Activated T-helper 1 cell treated with anti-CD3 and anti-CD28 coated beads, Interleukin-12 subunit alpha, Interleukin-12 subunit beta, Interleukin-2, Interleukin-4 antibody, amounts not matched to agents 30 ng/mL and 10 ng/mL and 1 ng/mL, durations not matched to agents 14 hours and 24 hours and 36 hours (primary cell): ENCODE data around the gene ALPL. TPM values are rescaled to one million over a fixed set of nuclear protein-coding genes. Genes with fewer than 3 reads are reported as not detected.
"Not testable (repeated sequence)": the region's sequence is repeated elsewhere in the genome, so short reads cannot be mapped to it uniquely, and the experiment has no call there.

Experiments used
- DNase-seq: peaks from one replicate; pipeline ENCODE4 v3.0.0; 2021; ENCODE audit warnings: low spot score
- H3K27ac Mint-ChIP-seq: one replicate; pipeline ENCODE4 v1.8.0; 2021; ENCODE audit warnings: mild to moderate bottlenecking, mixed read lengths
- H3K27me3 Mint-ChIP-seq: one replicate; pipeline ENCODE4 v1.8.0; 2022; ENCODE audit warnings: mild to moderate bottlenecking, moderate library complexity, mixed read lengths; ENCODE audit not compliant: insufficient read depth
- H3K36me3 Mint-ChIP-seq: one replicate; pipeline ENCODE4 v1.8.0; 2021; ENCODE audit warnings: low read depth, mixed read lengths
- H3K4me1 Mint-ChIP-seq: one replicate; pipeline ENCODE4 v1.8.0; 2021; ENCODE audit warnings: low read depth, mixed read lengths
- H3K4me3 Mint-ChIP-seq: one replicate; pipeline ENCODE4 v1.8.0; 2021; ENCODE audit warnings: mild to moderate bottlenecking, moderate library complexity, mixed read lengths
- H3K9me3 Mint-ChIP-seq: one replicate; pipeline ENCODE4 v1.8.0; 2021; ENCODE audit warnings: mixed read lengths
- intact Hi-C: fragments of 100-400 bp; cut with micrococcal nuclease; formaldehyde crosslinking; loops from one replicate; pipeline ENCODE4 v1.15.1; 2024
- total RNA-seq: library from RNA; stranded (reverse); gene quantifications from 2 replicates; pipeline ENCODE4 v1.2.3, GENCODE V29; 2022

The ALPL gene
- total RNA-seq, 1 donor from 2014 or later, result not detected

DNA sequence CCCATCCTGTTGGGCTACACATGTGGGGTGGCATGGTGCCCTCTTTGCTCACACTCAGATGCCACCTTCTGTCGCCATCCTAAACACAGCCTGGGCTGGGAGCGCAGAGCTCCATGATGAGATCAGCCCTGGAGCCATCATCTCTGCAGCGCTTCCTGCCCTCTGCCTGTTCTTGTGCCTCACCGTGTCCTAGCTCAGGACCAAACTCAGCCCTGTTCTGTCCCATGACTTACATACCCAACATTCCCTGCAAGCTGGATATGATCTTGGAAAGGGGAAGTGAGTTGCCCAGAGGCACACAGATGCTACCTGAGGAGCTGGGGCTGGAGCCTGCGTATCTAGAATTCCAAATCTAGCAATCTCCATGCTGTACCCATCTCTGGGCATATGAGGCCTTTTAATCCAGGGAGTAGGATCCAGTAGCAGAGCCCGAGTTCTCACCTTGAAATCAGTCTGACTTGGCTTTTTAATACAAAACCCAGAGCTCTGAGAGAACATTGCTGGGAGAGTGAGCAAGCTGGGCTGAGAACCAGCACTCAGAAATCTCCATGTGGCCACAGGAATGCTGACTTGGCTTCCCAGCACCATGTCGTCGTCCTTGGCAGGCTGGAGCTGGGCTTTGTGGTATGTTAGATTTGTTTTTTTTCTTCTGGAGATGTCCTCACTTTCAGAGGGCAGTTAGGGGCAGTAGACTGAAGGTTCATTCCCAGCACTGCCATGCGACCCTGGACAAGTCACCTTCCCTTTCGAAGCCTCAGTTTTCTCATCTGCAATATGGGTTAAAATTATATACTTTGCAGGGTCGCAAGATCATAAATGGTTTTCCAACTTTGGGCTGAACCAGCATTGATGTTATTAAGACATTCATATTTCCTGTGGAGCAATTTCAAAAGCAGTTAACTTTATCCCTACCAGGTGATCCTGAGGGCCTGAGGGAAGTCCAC lies 2.6 kb downstream of the ALPL start:
- Mint-ChIP-seq H3K27ac (no peak overlapping the region), H3K36me3 (no peaks in the 10 kb centered on the region), H3K4me3 (no peak overlapping the region), H3K27me3 (peaks cover 39% of the 10 kb centered on the region), H3K9me3 (no peaks in the 10 kb centered on the region), H3K4me1 (peaks cover 6% of the 10 kb centered on the region)
- DNase-seq, result no peak
- intact Hi-C loops, result no loop called here

DNA sequence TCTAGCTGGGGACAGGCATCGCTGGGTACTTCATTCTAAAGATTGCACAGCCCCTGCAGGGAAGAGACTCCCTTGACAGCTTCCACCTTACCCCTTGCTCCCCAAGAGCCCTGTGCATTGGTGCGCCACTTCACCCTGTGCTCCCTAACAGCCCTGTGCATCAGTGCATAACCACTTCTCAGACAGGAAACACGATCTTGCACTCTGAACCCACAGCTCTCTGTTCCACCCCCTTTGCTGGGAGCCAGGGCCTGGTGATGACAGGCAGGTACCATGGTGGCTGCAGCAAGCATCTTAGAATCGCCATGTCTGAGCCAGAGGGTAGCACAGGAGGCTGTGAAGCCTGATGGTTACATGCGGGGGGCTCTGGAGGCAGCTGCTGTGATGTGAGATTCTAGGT lies 5.0 kb downstream of the ALPL start:
- Mint-ChIP-seq H3K9me3 (no peaks in the 10 kb centered on the region), H3K27me3 (peaks cover 25% of the 10 kb centered on the region), H3K4me1 (no peaks in the 10 kb centered on the region), H3K4me3 (no peak overlapping the region), H3K27ac (no peak overlapping the region), H3K36me3 (no peaks in the 10 kb centered on the region)
- intact Hi-C loops, result no loop called here
- DNase-seq, result no peak

DNA sequence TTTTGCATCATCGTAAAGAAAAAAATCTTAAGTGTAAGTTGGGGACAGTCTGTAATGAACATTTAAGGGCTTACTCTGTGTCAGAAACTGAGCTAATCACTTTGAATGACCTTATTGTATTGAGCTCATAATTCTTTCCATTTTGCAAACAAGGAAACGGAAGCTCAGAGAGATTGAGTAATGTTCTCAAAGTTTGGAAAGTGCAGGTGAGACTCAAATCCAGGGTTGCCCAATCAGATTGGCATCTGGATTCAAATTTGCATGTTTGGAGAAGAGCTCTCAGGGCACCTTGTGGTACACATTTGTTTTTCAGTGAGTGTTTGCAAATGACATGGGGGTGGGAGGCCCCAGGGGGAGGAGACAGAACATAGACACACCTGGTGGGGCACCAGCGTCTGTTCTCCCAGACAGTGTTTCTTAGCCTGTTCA lies 8.0 kb downstream of the ALPL start:
- Mint-ChIP-seq H3K36me3 (no peaks in the 10 kb centered on the region), H3K4me3 (no peak overlapping the region), H3K9me3 (no peaks in the 10 kb centered on the region), H3K27me3 (peaks cover 12% of the 10 kb centered on the region), H3K4me1 (no peaks in the 10 kb centered on the region), H3K27ac (no peak overlapping the region)
- no peak for DNase-seq
- intact Hi-C loops, result no loop called here

DNA sequence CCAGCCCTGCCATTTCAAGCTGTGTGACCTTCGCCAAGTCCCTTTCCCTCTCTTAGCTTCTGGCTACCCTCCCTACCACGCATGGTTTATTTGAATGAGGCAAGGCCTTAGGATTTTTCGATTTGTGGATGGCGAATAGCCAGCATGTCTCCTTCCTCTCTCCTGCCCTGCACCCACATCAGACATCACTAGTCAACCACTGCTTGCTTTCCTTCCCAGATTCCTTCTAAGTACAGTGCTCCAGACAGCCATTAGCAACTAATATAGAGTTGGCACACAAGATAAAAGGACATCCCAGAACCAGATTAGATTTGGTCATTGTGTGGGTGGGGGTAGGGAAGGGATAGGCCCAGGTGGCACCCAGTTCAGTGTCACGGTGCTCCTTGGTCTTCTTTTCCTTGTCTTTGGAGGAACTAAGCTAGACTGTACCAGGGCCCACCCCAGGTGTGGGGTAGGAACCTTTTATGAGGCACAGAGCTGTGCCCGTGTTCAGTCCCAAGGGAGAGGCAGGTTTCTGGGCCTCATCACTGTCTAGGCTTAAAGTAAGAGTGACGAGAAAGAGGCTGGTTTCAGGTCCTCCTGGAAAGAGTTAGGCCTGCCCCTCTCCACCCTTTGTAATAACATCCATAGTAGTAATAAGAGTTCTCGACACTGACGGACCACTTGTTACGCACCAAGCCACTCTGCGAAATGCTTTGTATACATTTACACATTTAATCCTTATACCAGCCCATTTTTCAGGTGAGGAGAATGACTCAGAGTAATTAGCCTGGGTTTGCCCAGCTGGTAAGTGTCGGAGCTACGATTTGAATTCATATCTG lies 8.6 kb downstream of the ALPL start:
- no peak for DNase-seq
- no peak overlapping the region for H3K27ac Mint-ChIP-seq
- no peaks in the 10 kb centered on the region for H3K9me3 Mint-ChIP-seq
- H3K27me3 Mint-ChIP-seq, result peaks cover 12% of the 10 kb centered on the region
- H3K4me1 Mint-ChIP-seq, result no peaks in the 10 kb centered on the region
- no peaks in the 10 kb centered on the region for H3K36me3 Mint-ChIP-seq
- no peak overlapping the region for H3K4me3 Mint-ChIP-seq
- intact Hi-C loops, result no loop called here

DNA sequence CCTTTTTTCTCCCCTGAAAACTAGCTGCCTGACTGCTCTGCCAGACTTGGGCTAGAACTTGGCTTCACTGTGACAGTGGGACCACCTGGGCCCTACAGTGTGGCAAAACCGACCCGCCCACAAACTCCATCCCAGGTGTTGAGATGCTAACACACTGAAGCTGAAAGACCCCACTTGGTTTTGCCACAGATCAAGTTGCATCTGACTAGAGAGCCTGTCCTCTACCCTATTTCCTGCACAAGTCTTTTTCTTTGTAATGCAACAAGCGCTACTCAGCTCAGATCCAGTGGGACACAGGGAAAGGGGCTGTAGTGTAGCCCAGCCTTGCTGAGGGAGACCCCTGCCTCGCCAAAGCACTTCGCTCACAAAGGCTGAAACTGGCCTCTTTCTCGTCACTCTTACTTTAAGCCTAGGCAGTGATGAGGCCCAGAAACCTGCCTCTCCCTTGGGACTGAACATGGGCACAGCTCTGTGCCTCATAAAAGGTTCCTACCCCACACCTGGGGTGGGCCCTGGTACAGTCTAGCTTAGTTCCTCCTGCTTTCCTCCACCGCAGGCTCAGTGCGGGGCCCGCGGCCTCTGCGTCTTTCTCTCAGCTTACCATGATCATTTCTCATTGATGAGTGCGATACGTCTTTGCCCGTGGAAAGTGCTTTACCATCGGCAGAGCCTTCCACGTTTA lies 9.7 kb downstream of the ALPL start:
- intact Hi-C loops, result no loop called here
- Mint-ChIP-seq H3K9me3 (no peaks in the 10 kb centered on the region), H3K27ac (no peak overlapping the region)

DNA sequence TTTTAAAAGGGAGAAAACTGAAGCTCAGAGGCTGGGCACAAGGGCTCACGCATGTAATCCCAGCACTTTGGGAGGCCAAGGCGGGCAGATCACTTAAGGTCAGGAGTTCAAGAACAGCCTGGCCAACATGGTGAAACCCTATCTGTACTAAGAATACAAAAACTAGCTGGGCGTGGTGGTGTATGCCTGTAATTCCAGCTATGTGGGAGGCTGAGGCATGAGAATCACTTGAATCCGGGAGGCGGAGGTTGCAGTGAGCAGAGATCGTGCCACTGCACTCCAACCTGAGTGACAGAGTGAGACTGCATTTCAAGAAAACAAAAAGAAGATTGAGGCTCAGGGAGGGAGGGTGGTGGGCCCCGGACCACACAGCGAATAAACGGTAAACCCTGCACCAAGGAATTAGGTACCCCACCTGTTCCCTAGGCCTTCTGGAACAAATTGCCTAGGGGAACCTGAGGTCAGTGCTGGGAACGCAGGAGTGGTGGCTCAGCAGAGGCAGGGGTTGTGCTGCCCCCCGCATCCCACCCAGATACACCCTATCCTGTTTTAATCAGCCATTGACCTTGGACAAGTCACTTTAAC lies 10.4 kb downstream of the ALPL start:
- H3K4me3 Mint-ChIP-seq, H3K27me3 Mint-ChIP-seq, H3K27ac Mint-ChIP-seq, H3K36me3 Mint-ChIP-seq, intact Hi-C loops, H3K9me3 Mint-ChIP-seq, DNase-seq, H3K4me1 Mint-ChIP-seq: not testable (repeated sequence)

More for the DNA sequence above, 9.7 kb downstream of the ALPL start:
- DNase-seq, result no peak
- H3K4me3 Mint-ChIP-seq, result no peak overlapping the region
- H3K4me1 Mint-ChIP-seq, result no peaks in the 10 kb centered on the region
- no peaks in the 10 kb centered on the region for H3K36me3 Mint-ChIP-seq
- H3K27me3 Mint-ChIP-seq, result peaks cover 7% of the 10 kb centered on the region

DNA sequence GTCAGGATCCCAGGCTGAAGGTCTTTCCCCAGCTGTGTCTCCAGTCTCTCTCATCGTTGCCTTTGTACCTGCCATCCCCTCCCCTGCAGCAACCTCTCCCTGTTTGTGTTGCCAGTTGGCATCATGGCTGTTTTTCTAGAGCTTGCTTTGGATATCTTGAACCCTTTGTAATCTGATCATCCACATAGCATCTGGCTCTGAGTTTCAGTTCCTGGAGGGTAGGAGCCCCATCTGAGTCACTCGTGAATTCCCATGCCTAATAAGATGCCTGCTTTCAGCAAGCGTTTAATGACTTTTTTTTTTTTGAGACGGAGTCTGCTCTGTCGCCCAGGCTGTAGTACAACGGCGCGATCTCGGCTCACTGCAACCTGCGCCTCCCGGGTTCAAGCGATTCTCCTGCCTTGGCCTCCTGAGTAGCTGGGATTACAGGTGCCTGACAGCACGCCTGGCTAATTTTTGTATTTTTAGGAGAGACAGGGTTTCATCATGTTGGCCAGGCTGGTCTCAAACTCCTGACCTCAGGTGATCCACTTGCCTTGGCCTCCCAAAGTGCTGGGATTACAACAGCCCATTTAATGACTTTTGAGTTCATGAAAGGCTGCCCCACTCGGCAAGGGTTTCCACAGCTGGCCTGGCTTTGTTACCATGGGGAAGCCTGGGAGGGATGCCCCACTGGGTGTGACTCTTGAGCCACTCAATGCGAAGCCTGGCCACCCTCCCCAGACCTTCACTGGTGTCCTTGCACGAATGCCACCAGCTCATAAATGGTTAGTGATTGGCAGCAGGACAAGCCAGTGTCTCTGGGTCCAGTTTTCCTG lies 11.9 kb downstream of the ALPL start:
- H3K9me3 Mint-ChIP-seq, result no peaks in the 10 kb centered on the region
- no peaks in the 10 kb centered on the region for H3K4me1 Mint-ChIP-seq
- no peak overlapping the region for H3K27ac Mint-ChIP-seq
- intact Hi-C loops, result no loop called here
- H3K4me3 Mint-ChIP-seq, result no peak overlapping the region
- DNase-seq, result no peak
- peaks cover 5% of the 10 kb centered on the region for H3K27me3 Mint-ChIP-seq
- H3K36me3 Mint-ChIP-seq, result no peaks in the 10 kb centered on the region

DNA sequence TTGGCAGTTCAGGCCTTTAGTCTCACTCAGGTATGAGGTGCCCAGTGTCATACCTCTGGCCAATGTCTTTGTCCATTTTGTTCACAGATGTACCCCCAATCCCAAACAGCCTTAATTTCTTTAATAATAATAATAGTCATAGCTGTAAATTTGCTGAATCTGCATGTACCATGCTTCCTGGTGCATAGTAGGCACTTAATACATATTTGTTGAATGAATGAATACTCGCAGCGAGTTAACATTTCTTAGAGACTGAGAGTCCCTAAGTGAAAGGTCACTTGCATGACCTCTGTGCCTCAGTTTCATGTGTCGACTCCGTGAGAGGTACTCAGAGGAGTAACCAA lies 12.5 kb downstream of the ALPL start:
- no peaks in the 10 kb centered on the region for H3K9me3 Mint-ChIP-seq
- DNase-seq, result no peak
- H3K4me3 Mint-ChIP-seq, result no peak overlapping the region
- no peaks in the 10 kb centered on the region for H3K4me1 Mint-ChIP-seq
- intact Hi-C loops, result no loop called here
- H3K27ac Mint-ChIP-seq, result no peak overlapping the region
- peaks cover 8% of the 10 kb centered on the region for H3K27me3 Mint-ChIP-seq
- H3K36me3 Mint-ChIP-seq, result no peaks in the 10 kb centered on the region

DNA sequence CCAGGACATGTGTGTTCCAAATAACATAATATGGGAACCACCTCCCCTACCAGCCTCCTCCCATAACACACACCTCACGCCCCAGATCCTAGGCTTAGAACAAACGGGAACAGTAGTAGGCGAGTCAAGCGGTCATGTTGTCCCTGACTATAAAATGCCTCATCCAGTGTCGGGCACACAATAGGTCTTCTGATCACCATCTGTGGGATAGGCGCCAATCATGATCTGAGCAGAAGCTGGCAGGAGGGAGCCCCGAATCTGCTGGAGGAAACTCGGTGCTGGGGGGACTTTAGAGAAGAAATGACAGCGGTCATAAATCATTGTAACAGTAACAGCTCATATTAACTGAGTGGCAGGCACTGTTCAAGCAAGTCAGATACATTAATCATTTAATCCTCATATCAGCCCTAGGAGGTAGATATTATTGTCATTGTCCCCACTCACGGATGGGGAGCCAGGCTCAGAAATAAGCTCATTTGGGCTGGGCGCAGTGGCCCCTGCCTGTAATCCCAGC lies 13.4 kb downstream of the ALPL start:
- H3K9me3 Mint-ChIP-seq, result no peaks in the 10 kb centered on the region

DNA sequence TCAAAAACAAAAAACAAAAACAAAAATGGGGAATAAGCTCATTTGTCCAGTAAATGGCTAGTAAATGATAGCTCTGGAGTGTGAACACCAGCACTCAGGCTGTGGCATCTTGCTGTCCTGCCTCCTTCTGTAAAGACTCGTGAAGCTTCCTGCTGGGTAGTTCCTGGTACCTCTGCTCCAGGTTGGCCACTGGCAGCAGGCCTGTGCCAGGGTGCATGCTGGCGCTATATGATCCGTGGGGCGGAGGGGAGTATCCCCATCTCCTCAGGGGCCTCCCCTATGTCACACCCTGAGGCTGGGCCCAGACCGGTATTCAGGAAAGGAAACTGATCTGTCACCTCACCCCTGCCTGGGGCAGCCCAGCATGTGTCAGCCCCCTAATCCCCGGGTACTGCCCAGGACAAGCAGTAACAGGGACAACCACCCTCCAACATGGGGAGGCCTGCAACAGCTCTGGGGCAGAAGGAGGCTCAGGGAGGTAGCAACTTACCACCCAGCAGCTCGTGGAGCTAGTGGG lies 14.1 kb downstream of the ALPL start:
- Mint-ChIP-seq H3K27me3 (peaks cover 8% of the 10 kb centered on the region), H3K9me3 (no peaks in the 10 kb centered on the region), H3K4me1 (no peaks in the 10 kb centered on the region), H3K4me3 (no peak overlapping the region), H3K36me3 (no peaks in the 10 kb centered on the region), H3K27ac (no peak overlapping the region)
- DNase-seq, result no peak
- intact Hi-C loops, result no loop called here

More for the DNA sequence above, 13.4 kb downstream of the ALPL start:
- no peak for DNase-seq
- intact Hi-C loops, result no loop called here
- H3K4me3 Mint-ChIP-seq, result no peak overlapping the region
- H3K27me3 Mint-ChIP-seq, result peaks cover 8% of the 10 kb centered on the region
- H3K27ac Mint-ChIP-seq, result no peak overlapping the region
- no peaks in the 10 kb centered on the region for H3K36me3 Mint-ChIP-seq
- H3K4me1 Mint-ChIP-seq, result no peaks in the 10 kb centered on the region

DNA sequence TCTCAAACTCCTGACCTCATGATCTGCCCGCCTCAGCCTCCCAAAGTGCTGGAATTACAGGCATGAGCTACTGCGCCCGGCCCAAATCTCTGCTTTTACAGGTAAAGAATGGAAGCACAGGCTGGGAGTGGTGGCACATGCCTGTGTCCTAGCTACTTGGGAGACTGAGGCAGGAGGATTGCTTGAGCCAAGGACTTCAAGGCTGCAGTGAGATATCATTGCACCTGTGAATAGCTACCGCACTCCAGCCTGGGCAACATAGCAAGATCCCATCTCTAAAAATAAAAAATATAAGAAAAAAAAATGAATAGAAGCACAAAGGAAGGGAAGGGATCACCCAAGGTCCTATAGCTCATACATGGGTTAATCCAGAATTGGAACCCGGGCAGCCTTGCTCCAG lies 15.0 kb downstream of the ALPL start:
- no peaks in the 10 kb centered on the region for H3K36me3 Mint-ChIP-seq
- H3K27ac Mint-ChIP-seq, result no peak overlapping the region

More for the DNA sequence above, 15.0 kb downstream of the ALPL start:
- intact Hi-C loops, result no loop called here
- H3K4me3 Mint-ChIP-seq, result no peak overlapping the region
- peaks cover 8% of the 10 kb centered on the region for H3K27me3 Mint-ChIP-seq
- DNase-seq, result no peak
- H3K4me1 Mint-ChIP-seq, result no peaks in the 10 kb centered on the region
- no peaks in the 10 kb centered on the region for H3K9me3 Mint-ChIP-seq
